ENCODE data around the gene DLEC1. TPM values are rescaled to one million over a fixed set of nuclear protein-coding genes. Genes with fewer than 3 reads are reported as not detected.

The DLEC1 gene
- total RNA-seq, 4 donors from 2014 or later: 0.44 to 1.7 (median 1.5) TPM

DNA sequence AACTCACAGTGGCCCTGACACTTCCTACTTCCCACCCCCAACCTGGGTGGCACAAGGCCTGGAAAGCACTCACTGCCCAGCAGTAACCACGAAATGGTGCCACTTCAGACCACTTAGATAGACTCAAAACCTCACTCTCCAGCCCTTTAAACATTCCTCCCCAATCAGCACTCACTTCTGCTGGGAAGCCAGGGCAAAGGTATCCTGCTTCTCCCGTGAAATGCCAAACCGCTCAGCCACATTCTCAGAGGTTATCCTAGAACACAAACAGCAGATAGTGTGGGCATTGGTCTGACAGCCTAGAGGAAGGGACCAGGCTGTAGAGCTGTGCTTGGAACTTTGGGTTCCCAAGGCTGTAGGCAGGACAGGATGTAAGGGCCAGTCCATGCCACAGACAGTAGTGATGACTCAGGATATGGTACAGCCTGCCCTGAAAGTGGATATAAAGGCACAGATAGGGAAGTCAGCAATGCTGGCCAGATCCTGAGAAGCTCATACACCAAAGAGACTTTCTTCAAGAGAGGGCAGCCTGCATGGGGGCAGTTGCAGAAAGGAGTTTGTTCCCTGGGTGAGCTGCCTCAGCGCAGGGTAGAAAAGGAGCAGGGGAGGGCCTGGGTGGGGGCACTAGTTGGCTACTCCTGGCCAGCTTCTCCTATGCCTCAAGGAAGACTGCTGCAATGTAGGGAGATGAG lies 88.7 kb downstream of the DLEC1 start:
- H3K36me3 ChIP-seq: peaks cover 64 to 87% of the 10 kb centered on the region in 2 donors
- H3K4me1 ChIP-seq: peaks cover 0 to 11% of the 10 kb centered on the region in 2 donors

DNA sequence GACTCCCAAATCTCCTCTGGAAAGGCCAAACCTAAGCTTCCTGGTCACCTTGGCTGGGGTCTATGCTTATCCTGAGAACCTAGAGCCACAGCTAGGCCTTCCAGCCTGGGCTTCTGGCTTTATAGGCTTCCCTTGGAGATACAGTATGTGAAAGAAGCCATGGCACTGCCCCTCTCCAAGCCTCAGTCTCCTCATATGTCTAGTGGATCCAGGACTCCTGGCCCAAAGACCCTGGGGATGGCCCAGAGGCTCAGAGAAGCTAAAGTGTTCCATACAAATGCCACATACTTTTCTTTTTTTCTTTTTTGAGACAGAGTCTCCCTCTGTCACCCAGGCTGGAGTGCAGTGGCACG lies 89.3 kb downstream of the DLEC1 start:
- DNase-seq: no peak
- Histone ChIP-seq H3K36me3 (peaks cover 58 to 82% of the 10 kb centered on the region in 2 donors), H3K4me1 (peaks cover 4 to 16% of the 10 kb centered on the region in 2 donors), H3K27me3 (no peaks in the 10 kb centered on the region), H3K4me3 (replicated peaks in 1 of 3) (no peak overlapping the region), H3K27ac (no peak overlapping the region), H3K9me3 (no peaks in the 10 kb centered on the region)
- 95 to 100% methylated on average over 1 of the region's 1 CpG for WGBS, 2 donors
- intact Hi-C loops (cut with DNase I): loop anchor here (10.0 kb wide), 1 partner anchor 347 kb away; no protein-coding TSS in a partner anchor
- no peak for TF ChIP-seq POLR2A (IDR thresholded peaks at IDR 0.05)
- TF ChIP-seq, protein P1, sequence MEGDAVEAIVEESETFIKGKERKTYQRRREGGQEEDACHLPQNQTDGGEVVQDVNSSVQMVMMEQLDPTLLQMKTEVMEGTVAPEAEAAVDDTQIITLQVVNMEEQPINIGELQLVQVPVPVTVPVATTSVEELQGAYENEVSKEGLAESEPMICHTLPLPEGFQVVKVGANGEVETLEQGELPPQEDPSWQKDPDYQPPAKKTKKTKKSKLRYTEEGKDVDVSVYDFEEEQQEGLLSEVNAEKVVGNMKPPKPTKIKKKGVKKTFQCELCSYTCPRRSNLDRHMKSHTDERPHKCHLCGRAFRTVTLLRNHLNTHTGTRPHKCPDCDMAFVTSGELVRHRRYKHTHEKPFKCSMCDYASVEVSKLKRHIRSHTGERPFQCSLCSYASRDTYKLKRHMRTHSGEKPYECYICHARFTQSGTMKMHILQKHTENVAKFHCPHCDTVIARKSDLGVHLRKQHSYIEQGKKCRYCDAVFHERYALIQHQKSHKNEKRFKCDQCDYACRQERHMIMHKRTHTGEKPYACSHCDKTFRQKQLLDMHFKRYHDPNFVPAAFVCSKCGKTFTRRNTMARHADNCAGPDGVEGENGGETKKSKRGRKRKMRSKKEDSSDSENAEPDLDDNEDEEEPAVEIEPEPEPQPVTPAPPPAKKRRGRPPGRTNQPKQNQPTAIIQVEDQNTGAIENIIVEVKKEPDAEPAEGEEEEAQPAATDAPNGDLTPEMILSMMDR (IDR thresholded peaks at IDR 0.05): no peak

More for the DNA sequence above, 88.7 kb downstream of the DLEC1 start:
- Histone ChIP-seq H3K27ac (no peak overlapping the region), H3K4me3 (replicated peaks in 1 of 3) (no peak overlapping the region), H3K27me3 (no peaks in the 10 kb centered on the region), H3K9me3 (no peaks in the 10 kb centered on the region)
- DNase-seq: peak; percentile 16 to 29
- intact Hi-C loops (cut with DNase I): loop anchor here (10.0 kb wide), 1 partner anchor 347 kb away; no protein-coding TSS in a partner anchor
- 46 to 61% methylated on average over 3 to 4 of the region's 4 CpGs for WGBS, 2 donors
- TF ChIP-seq POLR2A (IDR thresholded peaks at IDR 0.05): no peak
- TF ChIP-seq, protein P1 (IDR thresholded peaks at IDR 0.05): no peak

DNA sequence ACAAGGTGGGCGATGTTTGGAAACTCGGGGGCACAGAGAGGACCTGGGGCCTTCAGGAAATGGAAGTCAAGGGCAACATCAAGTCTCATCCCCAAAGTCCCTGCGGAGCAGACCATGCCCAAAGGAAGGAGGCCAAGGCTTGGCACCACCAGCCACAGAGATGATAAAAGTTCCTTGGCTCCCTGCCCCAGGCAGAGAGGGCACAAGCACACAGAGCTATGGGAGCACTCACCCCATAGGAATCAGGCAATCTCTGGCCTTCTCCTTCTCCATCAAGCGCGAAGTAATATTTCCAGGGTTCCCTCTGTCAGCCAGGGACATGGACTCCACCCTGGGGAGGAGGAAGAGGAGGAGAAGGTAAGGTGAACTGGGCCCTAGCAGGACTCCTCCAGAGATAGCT lies 90.0 kb downstream of the DLEC1 start:
- Histone ChIP-seq H3K27ac (no peak overlapping the region), H3K4me3 (replicated peaks in 1 of 3) (no peak overlapping the region), H3K9me3 (no peaks in the 10 kb centered on the region), H3K4me1 (peaks cover 12 to 22% of the 10 kb centered on the region in 2 donors), H3K36me3 (peaks cover 52 to 78% of the 10 kb centered on the region in 2 donors), H3K27me3 (no peaks in the 10 kb centered on the region)
- WGBS, 2 donors: 98 to 100% methylated on average over 5 of the region's 5 CpGs
- TF ChIP-seq, protein P1 (IDR thresholded peaks at IDR 0.05): no peak
- TF ChIP-seq POLR2A (IDR thresholded peaks at IDR 0.05): no peak
- no peak for DNase-seq
- intact Hi-C loops (cut with DNase I): loop anchor here (10.0 kb wide), 1 partner anchor 346 kb away; no protein-coding TSS in a partner anchor

DNA sequence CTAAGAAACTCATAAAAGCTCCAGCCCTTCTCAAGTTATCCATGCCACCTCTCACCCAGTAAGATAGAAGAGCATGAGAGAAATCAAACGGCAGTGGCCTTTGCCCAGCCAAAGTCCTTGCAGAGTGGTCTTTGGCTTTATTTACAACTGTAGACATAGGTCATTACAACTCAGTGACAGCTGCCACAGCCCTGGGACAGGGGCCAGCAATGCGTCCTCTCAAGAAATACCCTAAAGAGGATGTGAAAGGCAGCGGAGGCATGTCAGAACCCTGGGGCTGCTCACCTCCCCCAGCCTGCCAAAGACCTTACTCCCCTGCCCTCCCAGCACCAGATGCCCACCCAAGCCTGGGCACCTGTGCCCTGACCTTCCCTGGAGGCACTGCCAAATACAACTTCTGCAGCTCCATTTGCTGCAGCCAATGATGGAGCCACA lies 91.6 kb downstream of the DLEC1 start:
- WGBS, 2 donors: 81 to 89% methylated on average over 2 to 3 of the region's 3 CpGs
- TF ChIP-seq, protein P1 (IDR thresholded peaks at IDR 0.05): no peak
- TF ChIP-seq POLR2A (IDR thresholded peaks at IDR 0.05): no peak
- DNase-seq: no peak

More for the DNA sequence above, 91.6 kb downstream of the DLEC1 start:
- H3K27ac ChIP-seq: no peak overlapping the region
- peaks cover 23 to 36% of the 10 kb centered on the region in 2 donors for H3K4me1 ChIP-seq
- H3K27me3 ChIP-seq: no peaks in the 10 kb centered on the region
- H3K36me3 ChIP-seq: peaks cover 36 to 63% of the 10 kb centered on the region in 2 donors
- no peak overlapping the region for H3K4me3 ChIP-seq (replicated peaks in 1 of 3)
- intact Hi-C loops (cut with DNase I): loop anchor here (10.0 kb wide), 1 partner anchor 214 kb away; the partner anchor contains the start of gene XYLB
- no peaks in the 10 kb centered on the region for H3K9me3 ChIP-seq
